Measurements from ENCODE around the gene QRFP. TPM values are rescaled to one million over a fixed set of nuclear protein-coding genes. Genes with fewer than 3 reads are reported as not detected.

Gene QRFP
- total and polyA plus RNA-seq, 2 experiments from 2014 or later: 0.45 TPM; not detected in 1

- Histone ChIP-seq H3K4me3 (no peak overlapping the region), H3K36me3 (peaks cover 31% of the 10 kb centered on the region), H3K4me1 (ENCODE audit: low read depth) (peaks cover 26% of the 10 kb centered on the region), H3K27ac (peak overlapping the region; percentile 85), H3K27me3 (no peaks in the 10 kb centered on the region), H3K9me3 (ENCODE audit: low read depth) (no peaks in the 10 kb centered on the region)
- DNase-seq (ENCODE audit: low read depth in 1 of 2, low spot score in 1 of 2): no peak
- no peak for TF ChIP-seq CTCF (IDR thresholded peaks at IDR 0.05; ENCODE audit: low read depth, low read length)
Measured at GRCh38 chr9:130861372-130862180, 35.0 kb downstream of the QRFP start.

DNA sequence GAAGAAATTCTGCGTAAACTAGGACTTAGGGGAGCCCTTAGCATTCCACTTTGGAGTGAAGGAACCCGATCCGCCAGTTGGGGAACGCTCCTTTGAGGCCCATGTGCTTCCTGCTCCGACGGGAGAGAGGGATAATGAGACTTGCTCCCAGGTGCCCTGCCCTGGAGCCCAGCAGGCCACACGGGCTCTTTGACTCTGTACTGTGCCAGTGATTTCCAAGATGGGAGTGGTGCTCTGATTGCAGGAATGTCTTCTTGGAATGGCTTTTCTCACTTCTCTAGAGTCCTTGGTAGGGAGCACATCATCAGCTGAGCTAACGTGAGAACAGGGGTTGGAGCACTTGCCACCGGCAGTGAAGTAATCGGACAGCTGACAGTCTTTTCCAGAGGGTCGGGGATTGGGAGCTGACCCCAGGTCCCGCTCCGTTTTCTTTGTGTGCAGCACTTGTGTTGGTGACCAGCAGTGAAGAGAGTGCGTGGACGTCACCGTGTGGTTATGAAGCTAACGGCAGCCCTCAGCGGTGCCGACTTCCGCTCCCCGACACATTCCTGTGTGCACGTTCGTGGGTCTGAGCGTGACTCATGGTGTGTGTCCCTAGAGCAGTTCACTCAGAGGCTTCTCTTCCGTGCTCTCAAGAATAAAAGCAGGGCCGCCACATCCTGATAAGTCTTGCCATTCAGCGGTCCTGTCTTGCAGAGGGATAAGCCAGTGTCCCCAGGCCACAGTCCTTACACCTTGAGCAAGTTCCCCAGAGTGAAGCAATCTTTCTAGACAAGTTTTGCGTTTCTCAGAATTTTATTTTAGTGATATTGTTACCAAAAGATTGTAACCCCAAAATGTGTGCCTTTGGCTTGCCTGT is 35.9 kb downstream of the QRFP start:
- no peaks in the 10 kb centered on the region for H3K27me3 ChIP-seq
- H3K9me3 ChIP-seq (ENCODE audit: low read depth): no peaks in the 10 kb centered on the region
- peaks cover 40% of the 10 kb centered on the region for H3K36me3 ChIP-seq
- DNase-seq (ENCODE audit: low read depth in 1 of 2, low spot score in 1 of 2): peak; percentile 81 to 97
- H3K27ac ChIP-seq: peak overlapping the region; percentile 85
- H3K4me1 ChIP-seq (ENCODE audit: low read depth): peaks cover 26% of the 10 kb centered on the region
- TF ChIP-seq CTCF (IDR thresholded peaks at IDR 0.05; ENCODE audit: low read depth, low read length): peak; percentile 47
- H3K4me3 ChIP-seq: no peak overlapping the region

DNA sequence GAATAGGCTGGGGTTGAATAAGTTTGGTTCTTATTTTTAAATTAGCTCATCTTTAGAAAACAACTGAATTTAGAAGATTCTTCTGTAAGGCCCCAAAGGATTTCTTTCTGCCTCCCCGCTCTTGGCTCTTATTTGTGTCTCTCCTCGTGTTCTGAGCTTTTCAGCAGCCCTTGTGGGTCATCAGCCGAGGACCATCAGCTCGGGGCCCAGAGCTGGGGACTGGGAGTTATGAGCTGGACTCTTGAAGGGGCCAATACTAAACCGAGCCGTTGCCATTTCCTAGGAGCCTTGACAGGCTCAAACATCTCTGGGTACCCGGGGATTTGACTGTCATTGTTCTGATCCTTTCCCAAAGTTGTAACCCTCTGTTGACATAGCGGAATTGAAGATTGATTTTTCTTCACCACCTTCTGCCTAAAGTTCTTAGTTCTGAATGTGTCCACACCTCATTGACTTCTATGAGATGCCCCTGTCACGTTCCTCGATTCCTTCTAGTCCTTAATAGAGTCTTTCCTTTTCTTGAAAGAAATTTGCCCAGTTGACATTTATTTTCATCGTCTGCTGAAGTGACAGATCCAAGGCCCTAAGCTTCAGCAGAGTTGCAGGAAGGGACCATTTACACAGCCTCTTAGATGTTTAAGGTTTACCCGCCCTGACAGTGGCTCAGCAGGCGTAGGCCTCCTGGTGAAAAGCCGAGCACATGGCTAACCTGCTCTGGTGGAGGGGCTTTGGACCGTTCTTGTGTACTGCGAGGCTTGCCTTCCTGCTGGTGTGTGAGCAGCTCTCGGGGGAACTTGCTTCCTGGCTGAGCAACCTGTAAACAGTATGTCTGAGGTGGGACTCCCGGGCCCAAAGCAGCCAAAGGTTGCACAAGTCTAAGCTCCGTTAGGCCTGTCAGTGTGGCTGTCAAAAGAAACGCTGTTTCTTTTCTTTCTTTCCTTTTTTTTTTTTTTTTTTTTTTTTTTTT is 37.6 kb downstream of the QRFP start:
- H3K4me3 ChIP-seq: no peak overlapping the region
- no peaks in the 10 kb centered on the region for H3K9me3 ChIP-seq (ENCODE audit: low read depth)
- peak overlapping the region; percentile 74 for H3K27ac ChIP-seq
- DNase-seq (ENCODE audit: low read depth in 1 of 2, low spot score in 1 of 2): no peak
- peaks cover 47% of the 10 kb centered on the region for H3K36me3 ChIP-seq
- H3K4me1 ChIP-seq (ENCODE audit: low read depth): peaks cover 26% of the 10 kb centered on the region
- TF ChIP-seq CTCF (IDR thresholded peaks at IDR 0.05; ENCODE audit: low read depth, low read length): no peak
- no peaks in the 10 kb centered on the region for H3K27me3 ChIP-seq

GRCh38 chr9:130857864-130858738 is 38.5 kb downstream of the QRFP start:
- H3K27me3 ChIP-seq: no peaks in the 10 kb centered on the region
- H3K9me3 ChIP-seq (ENCODE audit: low read depth): no peaks in the 10 kb centered on the region
- peaks cover 46% of the 10 kb centered on the region for H3K36me3 ChIP-seq
- no peak overlapping the region for H3K4me3 ChIP-seq
- peaks cover 26% of the 10 kb centered on the region for H3K4me1 ChIP-seq (ENCODE audit: low read depth)
- DNase-seq (ENCODE audit: low read depth in 1 of 2, low spot score in 1 of 2): peak in 1 of 2 donors; percentile 88
- no peak for TF ChIP-seq CTCF (IDR thresholded peaks at IDR 0.05; ENCODE audit: low read depth, low read length)
- peak overlapping the region; percentile 74 for H3K27ac ChIP-seq
